ENCODE measurements around the gene GDAP1L1.

GRCh38 chr20:44258226-44258890, 11.2 kb downstream of the GDAP1L1 start:
- TF ChIP-seq CTCF (IDR thresholded peaks at IDR 0.05) (no peak), POLR2A (IDR thresholded peaks at IDR 0.05) (no peak), EP300 (IDR thresholded peaks at IDR 0.05) (no peak), POLR2AphosphoS5 (IDR thresholded peaks at IDR 0.05) (no peak)

Data from stomach (tissue), 4 donors.